GM18868 (cell line): ENCODE results near the gene TARS2.

Experiments used
- ATAC-seq: cut with Tn5 transposase; IDR thresholded peaks from one replicate; pipeline ENCODE4 v1.9.1; 2021; ENCODE audit warnings: mild to moderate bottlenecking, moderate library complexity; ENCODE audit not compliant: unreplicated experiment

TARS2 gene

GRCh38 chr1:150536836-150537731, 49.9 kb downstream of the TARS2 start:
- no peak for ATAC-seq

DNA sequence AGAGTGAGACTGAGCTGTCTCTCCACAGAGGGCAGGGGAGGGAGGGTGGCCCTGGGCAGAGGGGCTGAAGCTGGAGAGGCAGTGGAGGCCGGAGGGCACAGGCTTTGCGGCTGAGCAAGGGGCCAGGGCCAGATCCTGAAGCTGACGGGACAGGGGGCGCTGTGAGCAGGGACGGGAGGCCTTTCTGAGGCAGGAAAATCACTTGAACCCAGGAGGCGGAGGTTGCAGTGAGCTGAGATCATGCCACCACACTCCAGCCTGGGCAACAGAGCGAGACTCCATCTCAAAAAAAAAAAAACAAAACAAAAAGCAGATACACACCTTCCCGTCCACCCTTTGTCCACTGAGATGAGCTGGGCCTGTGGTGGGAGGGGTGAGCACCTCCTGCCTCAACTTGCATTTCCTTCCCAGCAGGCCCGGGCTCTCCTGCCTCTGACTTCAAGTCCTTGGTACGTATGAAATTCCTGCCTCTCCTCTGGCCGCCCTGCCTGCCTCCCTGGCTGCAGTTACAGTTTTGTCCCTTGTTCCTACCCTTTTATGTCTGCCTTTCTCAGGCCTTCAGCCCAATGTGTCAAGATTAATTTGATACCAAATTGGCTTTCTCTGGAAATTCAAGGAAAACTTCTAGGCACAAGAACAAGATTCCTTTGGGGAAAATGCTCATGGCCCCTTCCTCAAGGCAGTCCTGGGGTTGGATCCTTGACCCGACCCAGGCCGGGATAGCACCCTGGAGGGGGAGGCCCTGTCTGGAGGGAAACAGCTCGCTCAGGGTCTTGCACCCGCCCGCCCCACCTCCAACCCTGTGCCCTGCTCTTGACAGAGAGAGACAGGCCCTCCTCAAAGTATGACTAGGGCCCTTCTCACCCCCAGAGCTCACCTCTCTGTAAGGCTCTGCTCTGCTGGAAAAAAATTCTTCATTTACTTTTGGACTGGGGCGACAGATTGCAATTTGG, 50.8 kb downstream of the TARS2 start:
- no peak for ATAC-seq

GRCh38 chr1:150543500-150544143, 56.4 kb downstream of the TARS2 start:
- ATAC-seq = no peak

- no peak for ATAC-seq
Measured at GRCh38 chr1:150544204-150544603, 57.0 kb downstream of the TARS2 start.

DNA sequence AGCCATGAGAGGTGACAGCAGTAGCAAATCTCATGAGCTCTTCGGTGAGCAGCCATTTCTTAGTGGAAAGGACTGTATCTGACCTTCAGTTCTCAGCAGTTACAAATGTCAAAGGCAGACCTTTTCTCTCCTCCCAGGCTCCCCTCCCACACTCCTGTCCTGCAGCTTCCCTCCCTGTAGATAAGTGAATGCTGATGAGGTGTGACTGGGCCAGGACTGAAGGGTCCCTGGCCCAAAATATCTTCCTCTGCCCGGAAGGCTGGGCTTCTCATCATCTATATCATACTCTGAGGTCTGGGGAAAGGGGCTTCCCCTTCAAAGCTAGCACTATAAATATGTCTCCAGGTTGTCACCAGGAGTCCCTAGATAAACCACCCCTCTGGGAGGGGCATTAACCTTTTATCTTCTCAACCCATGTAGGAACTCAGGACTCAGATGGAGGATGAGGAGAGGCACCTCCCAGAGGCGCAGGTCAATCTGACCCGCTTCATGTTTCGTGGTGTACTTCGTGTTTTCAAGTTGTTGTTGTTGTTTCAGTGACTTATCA, 58.3 kb downstream of the TARS2 start:
- ATAC-seq = no peak

GRCh38 chr1:150546294-150546937, 59.2 kb downstream of the TARS2 start:
- ATAC-seq = no peak

DNA sequence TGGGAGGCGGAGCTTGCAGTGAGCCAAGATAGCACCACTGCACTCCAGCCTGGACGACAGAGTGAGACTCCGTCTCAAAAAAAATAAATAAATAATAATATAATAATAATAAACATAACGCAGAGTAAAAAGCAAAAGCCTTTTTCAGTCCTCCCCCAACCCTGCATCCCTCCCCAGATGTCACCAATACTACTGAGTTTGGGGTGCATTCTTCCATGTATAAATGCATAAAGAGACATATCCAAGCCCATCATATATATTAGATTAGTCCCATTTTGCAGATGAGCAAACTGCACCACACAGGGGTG, 61.1 kb downstream of the TARS2 start:
- no peak for ATAC-seq

DNA sequence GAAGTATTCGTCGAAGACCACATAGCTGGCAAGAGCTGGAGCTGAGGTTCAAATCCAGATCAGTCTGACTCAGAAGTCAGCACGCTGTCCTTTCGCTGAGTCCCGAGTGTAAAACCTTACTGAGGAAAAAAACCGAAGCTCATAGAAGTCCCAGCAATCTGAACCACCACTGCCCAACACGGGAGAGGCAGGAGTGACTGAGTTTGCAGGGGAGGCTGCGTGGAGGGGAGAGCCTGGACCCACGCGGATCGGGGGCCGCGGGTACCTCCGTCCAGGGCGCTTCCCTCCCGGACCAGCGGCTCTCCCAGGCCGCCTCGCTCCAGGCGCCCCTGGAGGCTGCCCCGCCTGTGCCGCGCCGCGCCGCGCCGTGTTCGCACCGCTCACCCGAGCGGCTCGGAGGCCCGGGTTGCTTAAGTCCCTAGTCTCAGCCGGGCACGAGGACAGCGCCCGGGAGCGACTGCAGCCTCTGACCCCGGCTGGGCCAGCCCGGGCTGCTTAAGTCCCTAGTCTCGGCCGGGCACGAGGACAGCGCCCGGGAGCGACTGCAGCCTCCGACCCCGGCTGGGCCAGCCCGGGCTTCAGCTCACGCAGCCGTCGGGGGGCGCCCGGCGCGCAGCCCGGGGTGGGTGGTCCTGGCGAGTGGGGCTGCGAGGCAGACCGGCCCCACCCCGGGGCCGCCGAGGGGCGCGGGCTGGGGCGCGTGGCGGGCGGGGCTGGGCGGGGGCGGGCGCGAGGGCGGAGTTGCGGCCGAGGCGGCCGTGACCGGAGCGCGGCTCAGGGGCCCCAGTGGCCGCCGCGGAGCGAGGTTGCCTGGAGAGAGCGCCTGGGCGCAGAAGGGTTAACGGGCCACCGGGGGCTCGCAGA, 61.6 kb downstream of the TARS2 start, which contains the start of gene ADAMTSL4:
TSS of gene ADAMTSL4 (plus strand) at position 777 of the 864 bp plus-strand sequence. CDS start 2,881 bp downstream, outside the sequence.
- ATAC-seq = peak; percentile 45

DNA sequence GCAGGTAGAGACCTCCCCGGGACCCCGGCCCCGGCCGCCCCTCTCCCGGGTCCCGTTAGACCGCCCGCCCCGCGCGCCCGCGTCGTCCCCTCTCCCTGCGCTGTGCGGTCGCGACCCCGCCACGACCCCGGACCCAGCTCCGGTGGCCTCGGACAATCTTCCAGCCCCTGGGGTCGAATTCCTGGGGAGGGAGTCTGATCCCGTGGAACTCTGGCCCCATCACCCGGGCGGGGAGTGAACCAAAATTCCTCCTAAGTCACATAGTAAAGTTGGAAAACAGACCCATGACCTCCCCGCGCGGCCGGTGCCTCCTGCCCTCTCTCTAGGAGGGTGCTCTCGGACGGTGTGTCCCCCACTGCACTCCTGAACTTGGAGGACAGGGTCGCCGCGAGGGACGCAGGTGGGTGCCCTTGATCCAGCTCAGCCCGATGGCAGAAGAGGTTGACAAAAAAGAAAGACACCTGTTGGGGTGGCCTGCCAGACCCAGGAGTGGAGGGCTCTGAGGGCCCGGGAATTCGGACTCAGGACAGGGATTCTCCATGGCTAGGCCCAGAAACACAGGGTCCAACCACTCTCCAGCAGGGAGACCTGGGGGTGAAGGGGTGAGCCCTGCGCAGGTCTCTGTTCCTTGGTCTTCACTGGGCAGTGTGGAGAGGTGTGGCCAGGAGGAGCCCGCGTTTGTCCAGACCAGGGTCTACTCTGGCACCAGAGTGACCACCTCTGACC, 62.4 kb downstream of the TARS2 start:
- ATAC-seq = no peak

- no peak for ATAC-seq
Measured at GRCh38 chr1:150550222-150551050, 63.2 kb downstream of the TARS2 start.

DNA sequence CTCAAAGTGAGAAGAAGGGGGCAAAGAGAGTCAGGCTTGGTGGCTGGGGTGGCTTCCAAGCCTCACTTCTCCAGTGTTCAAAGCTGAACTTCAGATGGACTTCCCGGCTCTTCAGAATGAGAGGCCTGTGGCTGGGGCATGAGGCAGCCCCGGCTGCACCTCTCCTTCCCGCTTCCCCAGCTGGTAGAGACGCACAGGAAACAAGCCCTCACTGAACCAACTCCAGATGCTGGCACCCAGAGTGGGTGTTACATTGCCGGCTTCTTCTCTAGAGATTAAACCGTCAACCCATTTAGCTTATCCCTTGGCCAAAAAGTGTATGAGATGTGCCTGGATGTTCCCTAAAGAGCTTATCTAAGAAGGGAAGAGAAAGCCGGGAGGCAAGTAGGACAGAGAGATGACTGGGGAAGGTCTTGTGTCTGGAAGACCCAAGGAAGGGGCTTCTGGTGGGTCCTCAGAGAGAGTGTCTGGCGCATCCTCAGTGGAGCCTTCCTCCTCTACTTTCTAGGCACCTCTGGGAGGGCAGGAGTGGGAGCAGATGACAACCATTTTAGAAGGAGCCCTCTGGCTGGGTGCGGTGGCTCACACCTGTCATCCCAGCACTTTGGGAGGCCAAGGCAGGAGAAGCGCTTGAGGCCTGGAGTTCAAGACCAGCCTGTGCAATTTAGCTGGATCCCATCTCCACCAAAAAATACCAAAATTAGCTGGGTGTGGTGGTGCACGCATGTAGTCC, 64.0 kb downstream of the TARS2 start:
- ATAC-seq = no peak

- no peak for ATAC-seq
Measured at GRCh38 chr1:150551784-150552127, 64.5 kb downstream of the TARS2 start.

GRCh38 chr1:150552128-150552910, 65.1 kb downstream of the TARS2 start:
- no peak for ATAC-seq

DNA sequence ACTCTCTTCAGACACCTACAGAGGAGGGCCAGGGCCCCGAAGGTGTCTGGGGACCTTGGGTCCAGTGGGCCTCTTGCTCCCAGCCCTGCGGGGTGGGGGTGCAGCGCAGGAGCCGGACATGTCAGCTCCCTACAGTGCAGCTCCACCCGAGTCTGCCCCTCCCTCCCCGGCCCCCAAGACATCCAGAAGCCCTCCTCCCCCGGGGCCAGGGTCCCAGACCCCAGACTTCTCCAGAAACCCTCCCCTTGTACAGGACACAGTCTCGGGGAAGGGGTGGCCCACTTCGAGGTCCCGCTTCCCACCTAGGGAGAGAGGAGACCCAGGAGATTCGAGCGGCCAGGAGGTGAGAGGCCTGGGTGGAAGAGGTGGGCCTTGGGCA, 65.7 kb downstream of the TARS2 start:
- no peak for ATAC-seq

DNA sequence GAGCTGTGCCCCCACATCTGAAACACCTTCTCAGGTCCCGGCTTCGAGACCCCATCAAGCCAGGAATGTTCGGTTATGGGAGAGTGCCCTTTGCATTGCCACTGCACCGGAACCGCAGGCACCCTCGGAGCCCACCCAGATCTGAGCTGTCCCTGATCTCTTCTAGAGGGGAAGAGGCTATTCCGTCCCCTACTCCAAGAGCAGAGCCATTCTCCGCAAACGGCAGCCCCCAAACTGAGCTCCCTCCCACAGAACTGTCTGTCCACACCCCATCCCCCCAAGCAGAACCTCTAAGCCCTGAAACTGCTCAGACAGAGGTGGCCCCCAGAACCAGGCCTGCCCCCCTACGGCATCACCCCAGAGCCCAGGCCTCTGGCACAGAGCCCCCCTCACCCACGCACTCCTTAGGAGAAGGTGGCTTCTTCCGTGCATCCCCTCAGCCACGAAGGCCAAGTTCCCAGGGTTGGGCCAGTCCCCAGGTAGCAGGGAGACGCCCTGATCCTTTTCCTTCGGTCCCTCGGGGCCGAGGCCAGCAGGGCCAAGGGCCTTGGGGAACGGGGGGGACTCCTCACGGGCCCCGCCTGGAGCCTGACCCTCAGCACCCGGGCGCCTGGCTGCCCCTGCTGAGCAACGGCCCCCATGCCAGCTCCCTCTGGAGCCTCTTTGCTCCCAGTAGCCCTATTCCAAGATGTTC, 66.3 kb downstream of the TARS2 start:
- ATAC-seq = no peak

- no peak for ATAC-seq
Measured at GRCh38 chr1:150554086-150554452, 66.8 kb downstream of the TARS2 start.
